GM19468 (cell line): ENCODE data around the gene SPOCK1.

Experiments
- ATAC-seq: cut with Tn5 transposase; IDR thresholded peaks from one replicate; pipeline ENCODE4 v1.9.1; 2021; ENCODE audit warnings: mild to moderate bottlenecking, moderate library complexity, moderate number of reproducible peaks; ENCODE audit not compliant: unreplicated experiment; ENCODE audit errors: extremely low read depth

The SPOCK1 gene

DNA sequence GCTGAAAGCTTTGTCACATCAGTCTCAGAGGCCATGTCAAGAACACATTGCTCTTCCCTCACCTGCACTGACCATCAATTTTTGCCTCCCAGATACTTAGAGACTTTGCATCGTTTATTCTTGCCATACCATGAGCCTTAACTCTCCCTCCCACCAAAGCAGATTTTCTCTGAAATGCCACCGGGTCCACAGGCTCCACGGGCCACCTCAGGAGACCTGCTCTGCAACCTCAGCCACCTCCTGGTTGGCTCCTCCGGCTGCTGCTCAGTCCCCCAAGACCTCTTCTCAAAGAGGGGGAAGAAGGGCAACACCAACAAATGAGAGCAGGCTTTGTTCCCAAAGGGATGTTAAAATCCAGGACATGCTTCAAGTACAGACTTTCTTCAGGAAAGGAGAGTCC lies 400.5 kb downstream of the SPOCK1 start:
- no peak for ATAC-seq

DNA sequence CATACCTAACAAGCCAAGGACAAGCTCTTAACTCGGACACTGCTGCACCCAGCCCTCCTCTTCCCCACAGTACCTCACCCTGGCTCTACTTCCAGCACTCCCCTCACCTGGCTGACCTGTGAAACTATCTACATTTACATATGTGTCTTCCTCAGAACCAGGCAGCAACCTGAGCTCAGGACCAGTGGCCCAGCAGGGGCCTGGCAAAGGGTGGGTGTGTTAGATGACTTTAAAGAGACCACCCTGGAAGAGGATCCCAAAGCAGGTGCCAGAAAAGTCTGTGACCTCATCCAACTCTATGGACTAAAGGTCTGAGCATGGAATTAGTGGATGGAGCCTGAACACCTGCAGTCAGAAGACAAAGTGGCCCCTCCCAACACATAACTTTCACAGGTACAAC lies 400.9 kb downstream of the SPOCK1 start:
- ATAC-seq: no peak

DNA sequence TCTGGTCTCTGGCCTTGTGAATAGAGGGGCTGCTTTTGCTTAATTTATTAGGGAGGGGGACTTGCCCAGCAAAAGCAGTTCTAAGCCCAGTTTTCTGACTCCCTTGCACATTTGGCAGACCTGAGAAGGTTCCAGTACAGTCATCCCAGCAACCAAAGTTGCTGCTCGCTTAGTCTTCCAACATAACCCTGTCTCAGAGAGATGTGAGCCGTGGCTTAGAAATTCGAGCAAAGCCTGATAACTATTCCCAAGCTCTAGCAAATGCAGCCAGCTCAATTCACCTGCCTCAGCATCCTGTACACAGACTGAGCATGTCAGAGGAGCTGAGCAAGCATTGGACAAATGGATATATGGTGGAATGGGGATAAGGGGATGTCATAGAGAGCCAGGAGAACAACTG lies 401.9 kb downstream of the SPOCK1 start:
- ATAC-seq: no peak

DNA sequence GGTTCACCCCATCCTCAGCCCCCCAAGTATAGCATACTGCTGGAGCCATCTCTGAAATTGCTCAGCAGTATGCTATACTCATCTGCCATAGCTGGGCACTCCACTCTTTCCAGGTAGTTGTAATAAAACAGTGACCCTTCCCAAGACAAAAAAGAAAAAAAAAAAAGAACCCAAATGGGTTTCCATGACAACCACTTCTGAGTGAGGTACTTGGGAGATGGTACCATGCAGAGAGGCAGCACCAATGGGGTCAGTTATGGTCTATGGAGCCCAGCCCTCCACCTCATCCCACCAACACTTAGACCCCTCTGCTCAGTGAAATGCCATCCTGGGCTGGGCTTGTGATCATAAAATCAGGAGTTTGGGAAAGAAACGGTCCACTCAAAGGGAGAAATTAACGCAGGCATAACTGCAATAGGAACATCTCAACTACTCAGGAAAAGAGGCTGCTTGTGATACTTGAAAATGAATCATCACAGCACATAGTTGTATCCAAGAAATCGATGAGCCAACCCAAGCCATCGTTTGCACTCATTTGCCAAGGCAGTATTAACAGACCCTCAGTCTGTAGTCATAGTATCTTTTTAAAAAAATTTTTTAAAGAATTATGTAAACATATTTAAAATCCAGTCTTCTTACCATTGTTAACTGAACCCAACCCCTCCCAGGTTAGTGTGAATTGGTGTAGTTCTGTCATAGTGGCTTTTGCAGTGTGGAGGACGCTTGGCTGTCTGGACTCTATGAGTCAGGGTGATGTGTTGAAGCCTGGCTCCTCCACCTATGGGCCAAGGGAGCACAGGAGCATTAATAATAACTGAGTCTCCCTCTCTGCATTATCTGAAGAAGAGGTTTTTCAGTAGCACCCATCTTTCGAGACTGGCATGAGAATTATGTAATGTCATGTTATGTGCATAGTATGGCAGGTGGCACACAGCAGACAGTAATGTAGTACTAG lies 402.7 kb downstream of the SPOCK1 start:
- ATAC-seq: no peak

DNA sequence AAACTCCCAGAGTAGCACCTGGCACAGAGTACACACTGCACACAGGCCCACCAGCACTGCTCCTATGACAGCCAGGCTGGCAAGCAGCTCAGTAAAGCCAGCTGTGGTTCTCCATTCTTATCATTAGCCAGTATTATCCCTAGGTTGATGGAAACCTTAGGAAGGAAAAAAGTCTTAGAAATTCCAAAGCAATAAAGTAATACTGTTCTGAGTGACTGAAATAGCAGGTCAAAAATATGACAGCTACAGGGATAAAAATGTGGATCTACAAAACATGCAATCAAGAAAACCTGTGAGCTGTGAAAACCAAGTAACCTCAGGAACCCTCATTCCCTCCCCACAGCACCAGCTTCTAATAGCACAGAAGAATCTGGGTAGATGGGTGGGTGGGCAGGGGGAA lies 403.5 kb downstream of the SPOCK1 start:
- no peak for ATAC-seq

DNA sequence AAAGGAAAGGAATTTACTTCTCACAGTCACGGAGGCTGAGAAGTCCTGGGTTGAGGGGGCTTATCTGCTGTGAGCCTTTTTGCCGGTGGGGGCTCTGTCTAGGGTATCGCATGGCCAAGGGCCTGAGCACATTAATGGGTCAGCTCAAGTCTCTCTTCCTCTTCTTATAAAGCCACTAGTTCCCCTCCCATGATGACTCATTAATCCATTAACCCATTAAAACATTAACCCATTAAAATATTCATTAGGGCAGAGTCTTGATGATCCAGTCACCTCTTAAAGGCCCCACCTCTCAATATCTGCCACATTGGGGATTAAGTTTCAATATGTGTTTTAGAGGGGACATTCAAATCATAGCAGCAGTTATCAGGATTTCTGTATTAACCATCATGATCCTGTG lies 406.3 kb downstream of the SPOCK1 start:
- ATAC-seq: no peak

DNA sequence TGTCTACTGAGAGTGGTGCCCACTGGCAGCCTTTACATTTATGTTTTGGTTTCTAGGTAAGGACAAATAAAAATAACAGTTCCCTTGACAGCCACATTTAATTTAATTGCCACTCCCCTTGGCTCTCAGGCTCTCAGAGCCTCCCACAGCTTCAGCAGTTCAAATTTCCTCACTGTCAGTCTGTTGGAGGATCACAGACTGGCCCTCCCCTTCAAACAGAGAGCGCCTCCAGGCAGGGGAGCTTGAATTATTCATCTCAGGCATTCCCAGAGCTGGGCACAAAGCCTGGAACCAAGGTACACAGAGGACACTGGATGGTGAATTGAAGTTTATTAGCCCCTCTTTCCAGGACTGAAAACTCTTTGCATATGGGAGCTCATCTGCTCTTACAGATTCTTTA lies 407.7 kb downstream of the SPOCK1 start:
- ATAC-seq: no peak

DNA sequence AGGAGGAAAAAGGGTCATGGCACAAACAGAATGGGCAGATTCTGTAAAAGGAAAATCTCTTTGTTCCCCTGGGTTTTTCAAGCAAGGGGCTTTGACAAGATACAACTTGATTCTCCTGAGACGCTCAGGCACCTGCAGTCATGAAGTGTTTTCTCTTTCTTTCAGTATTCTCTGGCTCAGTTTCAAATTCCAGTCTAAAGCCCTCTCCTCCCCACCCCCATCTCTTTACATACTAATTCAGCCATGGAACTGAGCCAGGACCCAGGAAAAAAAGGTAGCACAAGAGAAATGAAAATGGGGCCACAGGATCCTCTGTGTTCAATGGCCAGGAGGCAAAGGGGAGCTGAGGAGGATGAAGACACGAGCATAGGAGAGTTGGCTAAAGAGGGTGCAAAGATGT lies 408.4 kb downstream of the SPOCK1 start:
- ATAC-seq: no peak

DNA sequence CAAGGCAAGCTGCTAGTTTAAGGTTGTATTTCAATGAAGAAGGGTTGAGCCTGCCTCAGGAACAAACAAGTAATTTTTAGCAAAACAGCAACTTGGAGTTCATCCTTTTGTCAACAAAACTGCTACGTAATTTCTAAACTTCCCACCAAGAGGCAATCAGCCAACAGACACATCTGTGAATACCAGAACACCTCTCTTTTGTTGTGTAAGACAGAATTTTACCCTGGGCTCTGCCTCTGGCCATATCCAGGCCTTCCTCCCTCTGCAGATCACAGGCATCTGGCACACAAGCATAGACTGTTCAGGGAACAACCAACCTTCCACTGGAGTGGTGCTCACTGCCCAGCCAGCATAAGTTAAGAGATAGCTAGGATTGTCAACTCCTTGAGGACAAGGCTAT lies 409.0 kb downstream of the SPOCK1 start:
- no peak for ATAC-seq

DNA sequence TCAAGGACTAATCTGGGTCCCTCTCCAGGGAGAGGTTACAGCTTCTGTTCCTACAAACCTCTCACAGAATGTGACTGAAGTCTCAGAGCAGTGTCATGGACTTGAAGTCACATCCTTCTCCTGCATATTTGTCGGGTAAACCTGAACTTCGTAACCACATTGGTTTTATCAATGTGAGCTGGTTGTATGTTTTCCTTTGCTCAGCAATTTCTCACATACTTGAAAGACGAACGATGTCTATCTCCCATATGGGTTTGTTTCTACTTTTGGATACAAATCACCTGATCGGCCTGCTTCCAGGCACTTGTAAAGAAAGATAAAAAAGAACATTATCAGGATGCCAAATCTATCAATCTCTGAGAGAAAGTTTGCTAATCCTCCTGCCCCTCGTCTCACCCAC lies 411.0 kb downstream of the SPOCK1 start:
- no peak for ATAC-seq

DNA sequence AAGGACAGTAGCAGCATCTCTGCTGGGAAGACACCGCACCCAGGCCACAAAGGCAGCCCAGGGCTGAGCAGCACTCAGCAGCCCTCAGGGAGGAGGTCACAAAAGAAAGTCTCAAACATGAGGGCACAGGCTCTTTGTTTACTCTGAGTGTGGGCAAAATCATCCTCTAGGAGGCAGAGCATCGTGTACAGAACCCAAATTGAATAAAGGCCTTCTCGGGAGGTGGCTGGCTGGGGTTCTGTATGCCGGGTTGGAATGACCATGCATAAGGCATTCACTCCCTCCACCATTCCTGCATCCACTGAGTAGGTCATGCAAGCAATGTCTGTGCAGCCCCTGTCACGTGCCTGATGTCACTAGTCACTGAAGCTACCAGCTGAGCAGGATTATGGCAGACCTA lies 412.8 kb downstream of the SPOCK1 start:
- ATAC-seq: no peak

DNA sequence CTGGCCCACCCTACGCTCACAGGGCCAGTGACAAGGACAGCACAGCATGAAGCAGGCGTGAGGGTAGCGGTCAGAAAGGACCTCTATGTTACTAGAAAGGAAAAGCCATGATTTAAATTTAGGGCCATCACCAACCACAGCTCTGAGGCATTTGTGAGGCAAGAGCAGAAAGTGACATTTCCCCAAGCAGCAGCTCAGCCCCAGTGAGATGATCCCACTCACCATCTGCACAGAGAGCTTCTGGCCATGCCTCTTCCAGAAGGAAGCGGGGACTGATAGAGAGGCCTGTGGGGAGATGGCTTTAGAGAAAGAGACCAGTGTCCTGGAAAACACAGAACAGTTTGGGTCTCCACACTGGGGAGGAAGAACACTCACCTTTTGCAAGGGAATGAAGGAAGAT lies 413.9 kb downstream of the SPOCK1 start:
- no peak for ATAC-seq

DNA sequence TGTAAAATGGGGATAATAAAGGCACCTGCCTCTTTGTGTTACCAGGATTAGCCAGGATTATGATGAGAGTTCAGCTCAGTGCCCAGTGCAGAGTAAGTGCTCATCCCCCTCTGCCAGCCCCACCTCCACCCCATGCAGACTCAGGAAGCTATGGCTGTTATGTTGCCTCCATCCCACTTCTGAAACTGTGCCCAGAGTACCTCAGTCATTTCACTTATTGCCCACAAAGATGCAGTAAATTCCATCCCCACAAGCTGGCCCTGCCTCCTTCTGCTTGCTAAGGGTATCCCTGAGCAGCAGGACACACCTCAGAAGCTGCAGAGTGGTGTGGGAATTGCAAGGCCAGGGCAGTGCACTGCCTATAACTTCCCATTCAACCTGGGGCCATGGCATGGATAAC lies 415.1 kb downstream of the SPOCK1 start:
- ATAC-seq: no peak

DNA sequence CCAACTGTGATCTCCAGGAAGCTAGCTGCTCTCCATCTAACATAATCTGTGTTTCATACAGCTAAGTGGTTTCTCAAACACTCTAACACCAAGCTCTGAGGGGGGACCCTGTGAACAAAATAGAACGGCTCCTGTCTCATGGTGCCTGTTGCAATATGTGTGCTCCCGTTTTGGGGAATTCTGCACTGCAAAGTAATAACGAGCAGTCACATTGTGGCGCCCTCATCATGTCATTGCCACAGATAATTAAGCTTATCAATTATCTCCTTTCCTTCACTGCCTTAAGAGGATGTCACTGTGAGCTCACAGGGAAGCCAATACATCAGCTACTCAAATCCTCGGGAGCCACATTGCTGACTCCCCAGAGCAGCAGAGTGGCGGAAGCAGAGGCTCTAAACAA lies 416.2 kb downstream of the SPOCK1 start:
- no peak for ATAC-seq

DNA sequence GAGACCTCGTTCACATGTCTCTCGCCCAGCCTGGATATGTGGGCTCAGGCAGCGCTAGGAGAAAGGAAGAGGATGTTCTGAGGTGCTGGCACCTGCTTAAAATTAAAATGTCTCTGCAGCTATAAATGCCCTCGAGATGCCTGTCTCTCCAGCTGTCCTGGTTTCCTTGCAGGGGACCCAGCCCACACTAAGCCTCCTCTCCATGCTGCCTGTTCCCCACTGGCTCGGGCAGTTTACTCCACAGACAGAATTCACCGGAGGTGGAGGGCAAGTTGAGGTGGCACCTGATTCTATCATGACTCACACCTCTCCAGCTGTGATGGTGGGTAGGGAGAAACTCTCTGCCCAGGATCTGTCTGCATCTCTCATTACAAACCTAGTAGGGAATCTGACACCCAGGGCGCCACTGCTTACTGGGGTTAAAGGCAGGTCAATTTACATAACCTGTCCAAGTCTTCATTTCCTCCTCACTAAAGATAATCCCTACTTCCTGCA lies 420.9 kb downstream of the SPOCK1 start:
- no peak for ATAC-seq

DNA sequence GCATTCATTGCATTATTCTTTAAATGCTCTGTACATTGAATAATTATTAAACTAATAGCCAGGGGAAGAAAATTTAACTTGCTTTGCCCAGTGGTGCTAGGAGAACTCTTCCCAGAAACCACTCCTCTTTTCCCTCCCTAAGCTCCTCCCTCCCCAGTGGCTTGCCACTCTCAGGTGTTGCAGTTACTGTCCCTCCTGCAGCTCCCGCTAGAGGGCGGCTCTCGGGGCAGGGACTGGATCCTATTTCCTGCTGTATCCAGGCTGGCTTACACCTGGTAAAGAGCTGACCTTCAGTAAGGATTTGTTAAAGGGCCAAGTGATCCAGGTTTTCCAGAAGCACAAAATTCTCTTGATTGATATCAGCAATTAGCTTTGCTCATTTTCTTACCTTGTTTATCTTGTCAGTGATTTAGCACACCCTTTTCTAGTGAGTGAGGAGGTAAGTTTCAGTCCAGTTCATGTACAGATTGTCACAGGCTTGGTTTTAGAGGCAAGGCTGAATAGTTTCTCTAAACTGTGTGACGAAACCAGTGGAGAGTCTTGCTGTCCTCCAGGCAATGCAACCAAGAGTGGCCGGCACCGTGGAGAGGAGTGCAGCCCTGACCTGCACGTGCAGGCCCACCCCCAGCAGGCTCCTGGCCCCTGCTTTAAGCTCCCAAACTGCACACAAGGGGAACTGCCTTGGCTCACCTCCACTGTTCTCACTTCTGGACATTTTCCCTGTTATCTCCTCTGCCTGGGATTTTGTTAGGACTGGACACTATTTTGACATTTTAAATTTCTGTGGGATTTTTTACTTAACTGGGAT lies 423.8 kb downstream of the SPOCK1 start:
- ATAC-seq: peak; percentile 76

DNA sequence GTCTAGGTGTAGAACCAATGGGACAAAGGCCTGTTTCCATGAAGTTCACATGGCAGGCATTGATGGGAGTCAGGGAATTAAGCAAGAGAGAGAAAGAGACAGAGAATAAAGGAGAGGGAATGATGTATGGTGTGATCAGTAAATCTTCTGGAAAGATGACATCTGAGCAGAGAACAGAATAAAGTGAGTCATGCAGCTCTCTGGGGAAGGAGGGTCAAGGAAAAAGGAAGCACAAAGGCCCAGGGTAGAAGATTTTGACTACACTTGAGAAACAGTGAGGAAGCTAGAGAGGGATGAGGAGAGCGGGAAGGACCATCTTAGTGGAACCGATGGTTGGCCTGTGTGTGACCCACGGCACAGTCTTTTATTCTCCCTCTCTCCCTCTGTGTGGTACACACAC lies 425.9 kb downstream of the SPOCK1 start:
- ATAC-seq: no peak

DNA sequence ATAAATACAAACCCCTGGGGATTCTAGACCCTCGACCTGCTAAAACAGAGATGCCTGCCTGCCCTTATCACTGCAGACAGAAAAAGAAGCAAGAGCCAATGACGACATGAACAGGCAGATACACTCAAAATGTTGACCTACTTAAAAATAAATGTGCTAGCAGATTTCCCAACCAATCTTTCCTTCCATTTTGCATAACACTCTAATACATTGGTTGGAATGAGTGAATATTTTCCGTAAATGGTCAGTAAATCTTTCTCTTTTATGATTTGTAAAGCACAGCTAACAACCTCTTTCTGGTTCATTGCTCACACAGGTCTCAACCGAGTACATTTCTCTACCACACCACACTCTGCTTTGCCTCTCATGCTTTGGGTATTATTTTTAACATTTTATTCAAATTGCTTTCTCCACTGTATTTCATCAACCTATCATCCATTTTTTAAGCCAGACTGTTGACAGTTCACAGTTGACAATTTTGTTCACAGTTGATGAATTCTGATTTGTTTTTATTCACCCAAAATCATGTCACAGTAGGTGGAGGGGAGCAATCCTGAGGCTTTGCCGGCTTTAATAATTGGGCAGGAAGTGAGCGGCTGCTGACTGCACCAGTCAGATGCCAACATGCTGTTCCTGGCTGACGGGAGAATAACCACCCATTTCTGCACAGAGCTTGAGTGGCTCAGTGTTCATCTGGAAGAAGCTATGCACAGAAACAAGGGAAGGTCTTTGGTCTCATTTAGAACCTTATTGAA lies 426.6 kb downstream of the SPOCK1 start:
- no peak for ATAC-seq

DNA sequence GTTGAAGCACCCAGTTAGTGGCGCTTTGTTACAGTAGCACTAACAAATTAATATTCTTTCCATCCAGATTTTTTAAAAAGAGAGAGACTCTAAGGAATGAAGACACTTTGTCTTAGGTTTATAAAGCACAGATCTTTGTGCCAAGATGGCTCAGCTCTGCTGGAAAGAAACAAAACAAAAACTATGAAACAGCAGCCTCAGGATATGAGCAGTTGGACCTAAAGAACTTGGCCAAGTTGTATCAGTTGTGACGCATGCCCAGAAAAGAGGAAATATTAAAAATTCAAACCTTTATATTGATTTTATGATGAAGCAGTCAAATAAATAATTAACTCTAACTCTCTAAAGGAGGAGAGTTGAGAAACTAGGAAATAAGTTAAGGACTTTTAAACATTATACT lies 427.2 kb downstream of the SPOCK1 start:
- no peak for ATAC-seq

DNA sequence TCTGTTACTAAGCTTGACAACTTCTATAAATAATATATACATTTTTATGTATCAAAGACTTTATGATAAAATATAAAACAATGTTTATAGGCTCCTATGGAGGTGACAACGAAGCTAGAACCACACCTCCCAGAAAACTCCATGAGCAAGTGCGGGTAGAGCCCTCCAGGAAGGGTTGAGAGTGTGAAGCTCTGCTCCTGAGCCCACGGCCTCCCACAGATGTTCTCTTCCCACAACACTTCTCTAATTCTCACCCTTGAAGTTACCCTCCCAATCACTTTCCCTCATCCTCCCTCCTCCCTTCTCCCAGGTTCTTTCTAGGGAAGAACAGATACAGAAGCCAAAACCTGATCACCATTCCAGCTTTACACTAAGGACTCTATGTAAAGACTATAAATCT lies 427.6 kb downstream of the SPOCK1 start:
- ATAC-seq: no peak

DNA sequence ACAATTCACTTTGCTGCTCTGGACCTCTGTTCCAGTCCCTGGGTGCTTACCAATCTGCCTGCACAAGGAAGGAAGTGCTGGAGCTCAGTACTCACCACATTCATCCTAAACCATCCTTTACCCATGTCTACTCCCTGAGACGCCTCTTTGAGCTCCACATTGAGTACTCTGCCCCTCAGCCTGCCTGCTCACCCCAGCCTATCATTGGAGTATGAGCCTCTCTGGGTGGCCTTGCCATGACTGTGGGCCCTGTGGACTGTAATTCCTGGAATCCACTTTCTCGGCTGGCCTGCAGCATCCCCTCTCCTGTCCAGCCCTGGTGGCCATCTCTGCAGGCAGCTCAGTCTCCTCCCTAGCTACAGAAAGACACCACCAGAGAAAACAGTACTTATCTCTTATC lies 428.6 kb downstream of the SPOCK1 start:
- no peak for ATAC-seq
